ENCODE measurements around the gene GON4L. TPM values are rescaled to one million over a fixed set of nuclear protein-coding genes. Genes with fewer than 3 reads are reported as not detected.
A peak's percentile ranks its signal among the peaks of the same experiment; 100 is the strongest.
"Not testable (repeated sequence)": the region's sequence is repeated elsewhere in the genome, so short reads cannot be mapped to it uniquely, and the experiment has no call there.

The GON4L gene
- total RNA-seq, 4 donors from 2014 or later: 24.9 to 43.9 (median 33.6) TPM

DNA sequence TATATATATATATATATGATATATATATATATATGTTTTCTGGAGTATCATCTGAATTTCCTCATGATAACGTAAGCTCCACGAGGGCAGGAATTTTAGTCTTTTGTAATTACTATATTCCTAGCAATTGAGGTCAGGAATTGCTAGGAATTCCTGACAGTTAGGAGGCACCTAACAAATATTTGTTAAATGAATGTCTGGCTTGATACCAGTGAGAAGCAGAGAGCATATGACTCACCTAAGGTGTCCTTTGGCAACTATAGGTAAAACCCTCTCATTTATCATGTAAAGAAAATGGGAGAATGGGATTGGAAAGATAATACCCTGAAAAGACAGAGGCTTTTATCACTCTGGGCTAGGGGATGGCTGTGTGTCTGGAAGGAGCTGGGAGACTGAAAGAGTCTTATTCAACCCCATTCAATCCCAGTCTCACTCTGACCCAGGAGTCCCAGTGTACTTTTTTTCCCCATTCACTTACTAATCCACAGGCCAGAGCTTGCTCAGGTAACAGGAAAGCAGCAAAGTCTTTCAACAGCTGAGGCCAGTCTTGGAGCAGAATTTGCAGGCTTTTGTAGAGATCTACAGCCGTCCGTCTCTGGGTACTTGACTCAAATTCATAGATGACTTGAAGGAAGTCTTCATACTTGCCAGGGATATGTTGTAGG, 96.9 kb downstream of the GON4L start:
- H3K4me3 ChIP-seq (ENCODE audit: low read depth, poor library complexity, severe bottlenecking): no peak overlapping the region
- DNase-seq (ENCODE audit: low spot score in 2 of 2): no peak
- intact Hi-C loops (cut with DNase I; ENCODE audit: low total_unique reads): no loop called here
- 93 to 98% methylated on average over 4 of the region's 4 CpGs for WGBS, 2 donors
- TF ChIP-seq POLR2A (IDR thresholded peaks at IDR 0.05): no peak
- TF ChIP-seq, protein P1, sequence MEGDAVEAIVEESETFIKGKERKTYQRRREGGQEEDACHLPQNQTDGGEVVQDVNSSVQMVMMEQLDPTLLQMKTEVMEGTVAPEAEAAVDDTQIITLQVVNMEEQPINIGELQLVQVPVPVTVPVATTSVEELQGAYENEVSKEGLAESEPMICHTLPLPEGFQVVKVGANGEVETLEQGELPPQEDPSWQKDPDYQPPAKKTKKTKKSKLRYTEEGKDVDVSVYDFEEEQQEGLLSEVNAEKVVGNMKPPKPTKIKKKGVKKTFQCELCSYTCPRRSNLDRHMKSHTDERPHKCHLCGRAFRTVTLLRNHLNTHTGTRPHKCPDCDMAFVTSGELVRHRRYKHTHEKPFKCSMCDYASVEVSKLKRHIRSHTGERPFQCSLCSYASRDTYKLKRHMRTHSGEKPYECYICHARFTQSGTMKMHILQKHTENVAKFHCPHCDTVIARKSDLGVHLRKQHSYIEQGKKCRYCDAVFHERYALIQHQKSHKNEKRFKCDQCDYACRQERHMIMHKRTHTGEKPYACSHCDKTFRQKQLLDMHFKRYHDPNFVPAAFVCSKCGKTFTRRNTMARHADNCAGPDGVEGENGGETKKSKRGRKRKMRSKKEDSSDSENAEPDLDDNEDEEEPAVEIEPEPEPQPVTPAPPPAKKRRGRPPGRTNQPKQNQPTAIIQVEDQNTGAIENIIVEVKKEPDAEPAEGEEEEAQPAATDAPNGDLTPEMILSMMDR (IDR thresholded peaks at IDR 0.05): no peak

DNA sequence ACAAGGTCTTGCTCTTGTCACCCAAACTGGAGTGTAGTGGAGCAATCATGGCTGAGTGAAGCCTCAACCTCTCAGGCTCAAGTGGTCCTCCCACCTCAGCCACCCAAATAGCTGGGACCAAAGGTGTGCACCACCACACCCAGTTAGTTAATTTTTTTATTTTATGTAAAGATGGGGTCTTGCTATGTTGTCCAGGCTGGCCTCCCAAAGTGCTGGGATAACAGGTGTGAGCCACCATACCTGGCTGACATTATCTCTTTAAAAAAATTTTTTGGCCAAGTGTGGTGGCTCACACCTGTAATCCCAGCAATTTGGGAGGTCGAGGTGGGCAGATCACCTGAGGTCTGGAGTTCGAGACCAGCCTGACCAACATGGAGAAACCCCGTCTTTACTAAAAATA, 98.0 kb downstream of the GON4L start:
- 95 to 98% methylated on average over 3 of the region's 3 CpGs for WGBS, 2 donors

DNA sequence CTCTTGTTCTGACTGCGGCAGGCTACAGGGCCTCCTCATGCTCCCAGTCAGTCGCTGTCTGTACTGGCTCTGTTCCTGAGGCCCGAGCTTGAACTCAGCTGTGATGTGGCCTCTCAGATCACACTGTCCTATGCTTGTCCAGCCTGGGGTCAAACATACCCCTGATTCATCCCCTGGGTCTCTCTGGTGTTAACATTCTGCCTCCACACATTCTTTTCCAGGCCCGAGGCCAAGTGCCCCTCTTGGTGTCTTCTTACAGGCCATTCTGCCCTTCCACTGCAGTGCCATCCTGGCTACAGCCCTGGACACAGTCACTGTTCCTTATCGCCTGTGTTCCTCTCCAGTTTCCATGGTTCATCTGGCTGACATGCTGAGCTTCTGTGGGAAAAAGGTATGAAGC, 108.9 kb downstream of the GON4L start:
- H3K4me3 ChIP-seq (ENCODE audit: low read depth, poor library complexity, severe bottlenecking); DNase-seq (ENCODE audit: low spot score in 2 of 2); intact Hi-C loops (cut with DNase I; ENCODE audit: low total_unique reads): not testable (repeated sequence)
- 84 to 87% methylated on average over 5 of the region's 5 CpGs for WGBS, 2 donors

More for the DNA sequence above, 98.0 kb downstream of the GON4L start:
- H3K4me3 ChIP-seq (ENCODE audit: low read depth, poor library complexity, severe bottlenecking); DNase-seq (ENCODE audit: low spot score in 2 of 2); intact Hi-C loops (cut with DNase I; ENCODE audit: low total_unique reads): not testable (repeated sequence)

DNA sequence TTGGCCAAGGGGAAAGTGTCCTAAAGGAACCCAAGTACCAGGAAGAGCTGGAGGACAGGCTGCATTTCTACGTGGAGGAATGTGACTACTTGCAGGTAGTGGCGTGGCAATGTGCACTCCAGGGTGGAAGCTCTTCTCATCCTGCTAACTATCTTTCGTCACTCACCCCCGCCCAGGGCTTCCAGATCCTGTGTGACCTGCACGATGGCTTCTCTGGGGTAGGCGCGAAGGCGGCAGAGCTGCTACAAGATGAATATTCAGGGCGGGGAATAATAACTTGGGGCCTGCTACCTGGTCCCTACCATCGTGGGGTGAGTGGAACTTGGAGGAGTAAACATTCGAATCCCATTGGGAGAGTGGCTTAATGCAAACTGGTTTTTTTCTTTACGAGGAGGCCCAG, 109.4 kb downstream of the GON4L start:
- DNase-seq (ENCODE audit: low spot score in 2 of 2); intact Hi-C loops (cut with DNase I; ENCODE audit: low total_unique reads); H3K4me3 ChIP-seq (ENCODE audit: low read depth, poor library complexity, severe bottlenecking): not testable (repeated sequence)
- 87 to 92% methylated on average over 11 to 12 of the region's 12 CpGs for WGBS, 2 donors

GRCh38 chr1:155745284-155746228, 111.5 kb downstream of the GON4L start:
- intact Hi-C loops (cut with DNase I; ENCODE audit: low total_unique reads): not testable (repeated sequence)
- peak; percentile 96 to 98 for DNase-seq (ENCODE audit: low spot score in 2 of 2)
- 0% methylated on average over 23 to 46 of the region's 77 CpGs for WGBS, 2 donors
- H3K4me3 ChIP-seq (ENCODE audit: low read depth, poor library complexity, severe bottlenecking): peak overlapping the region; percentile 37

- H3K4me3 ChIP-seq (ENCODE audit: low read depth, poor library complexity, severe bottlenecking): peak overlapping the region; percentile 37
- DNase-seq (ENCODE audit: low spot score in 2 of 2): no peak
- WGBS, 2 donors: 82 to 83% methylated on average over 9 of the region's 9 CpGs
- TF ChIP-seq POLR2A (IDR thresholded peaks at IDR 0.05): no peak
- TF ChIP-seq, protein P1 (IDR thresholded peaks at IDR 0.05): no peak
- intact Hi-C loops (cut with DNase I; ENCODE audit: low total_unique reads): no loop called here
Measured at GRCh38 chr1:155744711-155745283, 112.2 kb downstream of the GON4L start.

GRCh38 chr1:155741908-155742307, 115.1 kb downstream of the GON4L start:
- TF ChIP-seq POLR2A (IDR thresholded peaks at IDR 0.05): no peak
- TF ChIP-seq, protein P1 (IDR thresholded peaks at IDR 0.05): no peak
- WGBS, 2 donors: 89 to 93% methylated on average over 10 of the region's 10 CpGs
- intact Hi-C loops (cut with DNase I; ENCODE audit: low total_unique reads): no loop called here

More at GRCh38 chr1:155741908-155742307, 115.1 kb downstream of the GON4L start:
- H3K4me3 ChIP-seq (ENCODE audit: low read depth, poor library complexity, severe bottlenecking): no peak overlapping the region
- DNase-seq (ENCODE audit: low spot score in 2 of 2): no peak
